ENCODE measurements around the gene MAB21L3.

The MAB21L3 gene

GRCh38 chr1:116122955-116123757 is 12.0 kb downstream of the MAB21L3 start:
- Histone ChIP-seq H3K36me3 (ENCODE audit: insufficient read depth) (no peaks in the 10 kb centered on the region), H3K4me1 (ENCODE audit: low read depth, poor library complexity, severe bottlenecking) (no peaks in the 10 kb centered on the region), H3K27me3 (ENCODE audit: insufficient read depth, low read depth) (no peaks in the 10 kb centered on the region), H3K9ac (no peak overlapping the region), H3K4me3 (IDR thresholded peaks at IDR 0.05; ENCODE audit: insufficient read depth, low read depth, low read length) (no peak overlapping the region), H3K27ac (no peak overlapping the region), H3K4me2 (no peak overlapping the region), H4K20me1 (ENCODE audit: insufficient read depth) (no peaks in the 10 kb centered on the region), H2AFZ (ENCODE audit: low read depth) (no peak overlapping the region), H3K79me2 (ENCODE audit: insufficient read depth, low read depth) (no peaks in the 10 kb centered on the region)
- TF ChIP-seq, protein P1, sequence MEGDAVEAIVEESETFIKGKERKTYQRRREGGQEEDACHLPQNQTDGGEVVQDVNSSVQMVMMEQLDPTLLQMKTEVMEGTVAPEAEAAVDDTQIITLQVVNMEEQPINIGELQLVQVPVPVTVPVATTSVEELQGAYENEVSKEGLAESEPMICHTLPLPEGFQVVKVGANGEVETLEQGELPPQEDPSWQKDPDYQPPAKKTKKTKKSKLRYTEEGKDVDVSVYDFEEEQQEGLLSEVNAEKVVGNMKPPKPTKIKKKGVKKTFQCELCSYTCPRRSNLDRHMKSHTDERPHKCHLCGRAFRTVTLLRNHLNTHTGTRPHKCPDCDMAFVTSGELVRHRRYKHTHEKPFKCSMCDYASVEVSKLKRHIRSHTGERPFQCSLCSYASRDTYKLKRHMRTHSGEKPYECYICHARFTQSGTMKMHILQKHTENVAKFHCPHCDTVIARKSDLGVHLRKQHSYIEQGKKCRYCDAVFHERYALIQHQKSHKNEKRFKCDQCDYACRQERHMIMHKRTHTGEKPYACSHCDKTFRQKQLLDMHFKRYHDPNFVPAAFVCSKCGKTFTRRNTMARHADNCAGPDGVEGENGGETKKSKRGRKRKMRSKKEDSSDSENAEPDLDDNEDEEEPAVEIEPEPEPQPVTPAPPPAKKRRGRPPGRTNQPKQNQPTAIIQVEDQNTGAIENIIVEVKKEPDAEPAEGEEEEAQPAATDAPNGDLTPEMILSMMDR (conservative IDR thresholded peaks at IDR 0.05; ENCODE audit: low read depth, low read length): no peak

- Histone ChIP-seq H3K4me3 (IDR thresholded peaks at IDR 0.05; ENCODE audit: insufficient read depth, low read depth, low read length) (no peak overlapping the region), H2AFZ (ENCODE audit: low read depth) (no peak overlapping the region), H3K27me3 (ENCODE audit: insufficient read depth, low read depth) (no peaks in the 10 kb centered on the region), H3K4me2 (no peak overlapping the region), H3K36me3 (ENCODE audit: insufficient read depth) (no peaks in the 10 kb centered on the region), H3K9ac (no peak overlapping the region), H3K4me1 (ENCODE audit: low read depth, poor library complexity, severe bottlenecking) (no peaks in the 10 kb centered on the region), H3K27ac (no peak overlapping the region), H4K20me1 (ENCODE audit: insufficient read depth) (no peaks in the 10 kb centered on the region), H3K79me2 (ENCODE audit: insufficient read depth, low read depth) (no peaks in the 10 kb centered on the region)
- TF ChIP-seq, protein P1 (conservative IDR thresholded peaks at IDR 0.05; ENCODE audit: low read depth, low read length): no peak
Measured at GRCh38 chr1:116123837-116124533, 12.8 kb downstream of the MAB21L3 start.

DNA sequence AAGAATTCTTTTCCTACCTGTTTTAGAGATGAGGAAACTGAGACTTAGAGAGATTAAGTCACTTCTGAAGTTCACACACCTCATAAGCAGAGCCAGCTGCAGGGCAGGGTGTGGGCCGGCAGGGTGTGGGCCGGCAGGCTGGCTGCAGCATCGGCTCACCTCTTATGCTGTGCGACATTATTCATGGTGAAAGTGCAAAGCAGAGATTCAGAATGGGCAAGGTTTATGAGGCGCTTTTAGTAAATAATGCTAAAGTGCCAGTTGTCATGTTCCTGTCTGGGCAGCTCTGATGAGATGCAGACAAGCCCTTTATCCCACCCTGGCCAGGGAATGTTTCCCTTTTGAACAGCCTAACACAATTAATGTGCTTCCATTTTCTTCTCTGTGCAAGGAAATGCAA is 14.6 kb downstream of the MAB21L3 start:
- Histone ChIP-seq H3K9ac (no peak overlapping the region), H3K36me3 (ENCODE audit: insufficient read depth) (no peaks in the 10 kb centered on the region), H3K4me2 (no peak overlapping the region), H4K20me1 (ENCODE audit: insufficient read depth) (no peaks in the 10 kb centered on the region), H2AFZ (ENCODE audit: low read depth) (no peak overlapping the region), H3K4me3 (IDR thresholded peaks at IDR 0.05; ENCODE audit: insufficient read depth, low read depth, low read length) (no peak overlapping the region), H3K79me2 (ENCODE audit: insufficient read depth, low read depth) (no peaks in the 10 kb centered on the region), H3K4me1 (ENCODE audit: low read depth, poor library complexity, severe bottlenecking) (no peaks in the 10 kb centered on the region), H3K27me3 (ENCODE audit: insufficient read depth, low read depth) (no peaks in the 10 kb centered on the region), H3K27ac (no peak overlapping the region)
- TF ChIP-seq, protein P1 (conservative IDR thresholded peaks at IDR 0.05; ENCODE audit: low read depth, low read length): no peak

GRCh38 chr1:116126281-116126680 is 15.1 kb downstream of the MAB21L3 start:
- Histone ChIP-seq H3K27ac (no peak overlapping the region), H3K9ac (no peak overlapping the region), H3K4me3 (IDR thresholded peaks at IDR 0.05; ENCODE audit: insufficient read depth, low read depth, low read length) (no peak overlapping the region), H3K4me1 (ENCODE audit: low read depth, poor library complexity, severe bottlenecking) (no peaks in the 10 kb centered on the region), H4K20me1 (ENCODE audit: insufficient read depth) (no peaks in the 10 kb centered on the region), H2AFZ (ENCODE audit: low read depth) (no peak overlapping the region), H3K79me2 (ENCODE audit: insufficient read depth, low read depth) (no peaks in the 10 kb centered on the region), H3K4me2 (no peak overlapping the region), H3K36me3 (ENCODE audit: insufficient read depth) (no peaks in the 10 kb centered on the region), H3K27me3 (ENCODE audit: insufficient read depth, low read depth) (no peaks in the 10 kb centered on the region)
- TF ChIP-seq, protein P1 (conservative IDR thresholded peaks at IDR 0.05; ENCODE audit: low read depth, low read length): no peak

Data from KMS-11 (cell line).